Neural progenitor cell (in vitro differentiated cells): ENCODE measurements around the gene SRSF7.

Experiments
- CTCF ChIP-seq: fragments of 200-600 bp; sonication (generic); IDR thresholded peaks from 2 replicates; pipeline ENCODE4 v1.5.1; 2017; ENCODE audit warnings: antibody characterized with exemption, mild to moderate bottlenecking
- EZH2 ChIP-seq: fragments of 200-600 bp; sonication (generic); IDR thresholded peaks from 2 replicates; pipeline ENCODE4 v1.6.1; 2017; ENCODE audit warnings: antibody characterized with exemption, mild to moderate bottlenecking, moderate library complexity
- EZH2phosphoT487 ChIP-seq: fragments of 200-600 bp; sonication (generic); IDR thresholded peaks from 2 replicates; pipeline ENCODE4 v1.6.1; 2017; ENCODE audit warnings: antibody characterized with exemption

GRCh38 chr2:38763228-38763627 is 12.1 kb upstream of the SRSF7 start:
- TF ChIP-seq CTCF, result no peak
- no peak for TF ChIP-seq EZH2phosphoT487
- no peak for TF ChIP-seq EZH2
